ENCODE results near the gene CMTM1.

GRCh38 chr16:66516509-66516807 is 49.8 kb upstream of the CMTM1 start:
- TF ChIP-seq CTCF (IDR thresholded peaks at IDR 0.05) (no peak), POLR2A (IDR thresholded peaks at IDR 0.05) (no peak)
